NCI-H2227 treated with DMSO at 0.1 percent for 48 hours (cell line): ENCODE data around the gene CES4A.
A peak's percentile ranks its signal among the peaks of the same experiment; 100 is the strongest.
"Not testable (repeated sequence)": the region's sequence is repeated elsewhere in the genome, so short reads cannot be mapped to it uniquely, and the experiment has no call there.

Source experiments
- DNase-seq: peaks from one replicate; lab custom pipeline; 2025; lab: John Stamatoyannopoulos, UW

CES4A gene

DNA sequence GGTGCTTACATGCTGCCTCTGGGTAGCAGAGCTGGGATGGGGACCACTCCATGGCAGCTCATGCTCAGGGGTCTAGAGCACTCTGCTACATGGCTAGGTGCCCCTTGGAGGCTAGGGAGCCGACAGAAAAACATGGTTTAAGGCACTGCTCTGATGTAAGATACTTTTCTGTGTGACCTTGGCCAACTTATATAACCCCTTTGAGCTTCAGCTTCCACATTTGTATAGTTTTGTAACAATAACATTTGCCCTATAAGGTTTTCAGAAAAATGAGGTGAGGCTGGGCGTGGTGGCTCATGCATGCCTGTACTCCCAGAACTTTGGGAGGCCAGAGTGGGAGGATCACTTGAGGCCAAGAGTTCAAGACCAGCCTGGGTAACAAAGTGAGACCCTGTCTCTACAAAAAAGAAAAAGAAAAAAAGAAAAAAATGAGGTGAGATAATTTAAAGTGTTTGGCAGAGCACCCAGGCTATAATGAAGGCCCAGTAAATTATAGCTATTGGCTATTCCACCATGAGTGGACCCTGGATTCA lies 3.2 kb downstream of the CES4A start:
- no peak for DNase-seq

DNA sequence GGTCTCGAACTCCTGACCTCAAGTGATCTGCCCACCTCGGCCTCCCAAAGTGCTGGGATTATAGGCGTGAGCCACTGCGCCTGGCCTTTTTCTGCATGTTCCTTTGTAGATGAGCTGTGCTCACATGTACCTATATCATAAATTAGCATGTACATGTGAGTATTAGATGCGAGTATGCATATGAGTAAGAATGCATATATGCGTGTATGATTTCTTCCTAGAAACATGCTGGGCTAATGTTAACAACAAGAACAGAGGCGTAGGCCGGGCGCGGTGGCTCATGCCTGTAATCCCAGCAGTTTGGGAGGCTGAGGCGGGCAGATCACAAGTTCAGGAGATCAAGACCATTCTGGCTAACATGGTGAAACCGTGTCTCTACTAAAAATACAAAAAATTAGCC lies 5.2 kb downstream of the CES4A start:
- not testable (repeated sequence) for DNase-seq

DNA sequence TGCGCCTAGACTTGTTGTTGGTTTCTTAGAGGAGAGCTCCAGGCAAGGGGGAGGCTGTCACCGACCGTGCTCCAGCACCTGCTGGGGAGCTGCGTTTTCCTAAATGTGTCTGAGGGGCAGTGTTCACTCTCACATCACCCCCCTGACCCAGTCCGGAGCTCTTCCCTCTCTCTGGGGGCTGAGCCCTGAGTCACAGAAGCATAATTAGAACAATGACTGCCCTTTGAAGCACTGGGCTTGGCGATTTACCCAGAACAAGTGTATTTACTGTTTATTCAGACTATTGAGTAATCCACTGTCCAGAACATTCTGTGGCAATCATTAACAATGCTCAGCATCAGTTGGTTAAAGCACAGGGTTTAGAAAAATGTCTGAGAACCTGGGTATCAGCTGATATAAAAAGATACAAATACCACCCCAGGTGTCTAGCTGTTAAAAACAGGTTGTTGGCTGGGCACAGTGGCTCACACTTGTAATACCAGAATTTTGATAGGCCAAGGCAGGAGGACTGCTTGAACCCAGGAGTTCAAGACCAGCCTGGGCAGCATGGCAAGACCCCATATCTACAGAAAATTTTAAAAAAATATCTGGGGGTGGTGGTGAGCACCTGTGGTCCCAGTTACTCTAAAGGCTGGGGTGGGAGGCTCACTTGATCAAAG lies 8.1 kb downstream of the CES4A start:
- DNase-seq = no peak

DNA sequence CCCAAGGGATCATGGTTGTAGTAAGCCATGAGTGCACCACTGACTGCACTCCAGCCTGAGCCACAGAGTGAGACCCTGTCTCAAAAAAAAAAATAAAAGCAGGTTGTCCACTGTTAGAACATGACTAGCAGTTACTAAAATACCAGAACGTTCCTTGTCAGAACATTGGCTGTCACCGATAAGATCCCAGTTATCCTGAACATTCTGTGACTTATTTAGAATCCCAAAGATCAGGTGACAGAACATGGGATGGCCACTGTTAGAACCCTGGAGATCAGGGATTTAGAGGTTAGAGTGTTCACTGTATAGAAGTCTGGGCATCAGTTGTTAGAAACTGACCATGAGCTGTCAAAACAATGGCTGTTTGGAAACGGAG lies 8.6 kb downstream of the CES4A start:
- no peak for DNase-seq

DNA sequence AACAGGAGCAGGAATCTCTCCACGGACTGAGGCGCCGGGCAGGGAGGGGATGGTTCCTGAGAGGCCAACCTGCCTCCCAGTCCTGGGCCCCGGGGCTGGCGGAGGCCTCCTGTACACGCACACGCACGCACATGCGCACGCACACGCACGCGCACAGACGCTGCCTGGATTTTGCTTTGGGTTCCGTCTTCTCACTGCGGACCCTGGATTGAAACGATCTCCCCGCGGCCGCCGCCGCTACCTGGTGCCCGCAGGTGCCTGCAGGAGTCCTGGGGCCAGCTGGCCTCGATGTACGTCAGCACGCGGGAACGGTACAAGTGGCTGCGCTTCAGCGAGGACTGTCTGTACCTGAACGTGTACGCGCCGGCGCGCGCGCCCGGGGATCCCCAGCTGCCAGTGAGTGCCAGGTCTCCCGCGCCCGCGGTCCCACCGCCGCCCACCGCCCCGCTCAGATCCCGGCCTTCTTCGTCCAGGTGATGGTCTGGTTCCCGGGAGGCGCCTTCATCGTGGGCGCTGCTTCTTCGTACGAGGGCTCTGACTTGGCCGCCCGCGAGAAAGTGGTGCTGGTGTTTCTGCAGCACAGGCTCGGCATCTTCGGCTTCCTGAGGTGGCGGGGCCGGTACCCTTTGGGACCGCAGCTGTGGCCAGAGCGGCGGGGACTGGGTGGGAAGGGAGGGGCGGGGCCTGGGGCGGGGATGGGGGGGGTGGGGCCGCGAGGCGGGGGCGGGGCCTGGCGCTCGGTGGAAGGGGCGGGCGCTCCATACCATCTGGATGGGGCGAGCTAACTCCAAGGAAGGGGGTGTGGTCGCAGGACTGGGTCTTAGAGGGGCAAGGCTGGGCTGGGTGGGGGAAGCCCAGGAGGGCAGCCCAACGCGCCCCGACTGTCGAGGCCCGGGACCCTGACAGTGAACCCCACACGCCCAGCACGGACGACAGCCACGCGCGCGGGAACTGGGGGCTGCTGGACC lies 12.3 kb downstream of the CES4A start:
- peak; percentile 66 for DNase-seq

DNA sequence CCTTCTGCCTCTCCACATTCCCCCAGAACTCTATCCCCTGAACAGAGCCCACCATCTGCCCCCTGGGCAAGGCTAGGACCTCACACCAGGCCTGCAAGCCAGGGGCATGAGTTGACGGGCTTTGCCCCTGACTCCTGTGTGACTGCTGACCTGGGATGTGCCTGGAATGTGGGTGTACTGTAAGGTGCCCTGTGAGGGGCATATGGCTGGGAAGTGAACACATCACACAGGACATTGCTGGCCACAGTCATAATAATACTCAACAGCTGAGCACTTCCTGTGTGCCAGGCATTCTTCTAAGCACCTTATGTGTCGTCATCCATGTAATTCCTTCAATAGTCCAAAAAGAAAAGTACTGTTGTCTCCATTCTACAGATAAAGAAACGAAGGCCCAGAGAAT lies 13.3 kb downstream of the CES4A start:
- no peak for DNase-seq

DNA sequence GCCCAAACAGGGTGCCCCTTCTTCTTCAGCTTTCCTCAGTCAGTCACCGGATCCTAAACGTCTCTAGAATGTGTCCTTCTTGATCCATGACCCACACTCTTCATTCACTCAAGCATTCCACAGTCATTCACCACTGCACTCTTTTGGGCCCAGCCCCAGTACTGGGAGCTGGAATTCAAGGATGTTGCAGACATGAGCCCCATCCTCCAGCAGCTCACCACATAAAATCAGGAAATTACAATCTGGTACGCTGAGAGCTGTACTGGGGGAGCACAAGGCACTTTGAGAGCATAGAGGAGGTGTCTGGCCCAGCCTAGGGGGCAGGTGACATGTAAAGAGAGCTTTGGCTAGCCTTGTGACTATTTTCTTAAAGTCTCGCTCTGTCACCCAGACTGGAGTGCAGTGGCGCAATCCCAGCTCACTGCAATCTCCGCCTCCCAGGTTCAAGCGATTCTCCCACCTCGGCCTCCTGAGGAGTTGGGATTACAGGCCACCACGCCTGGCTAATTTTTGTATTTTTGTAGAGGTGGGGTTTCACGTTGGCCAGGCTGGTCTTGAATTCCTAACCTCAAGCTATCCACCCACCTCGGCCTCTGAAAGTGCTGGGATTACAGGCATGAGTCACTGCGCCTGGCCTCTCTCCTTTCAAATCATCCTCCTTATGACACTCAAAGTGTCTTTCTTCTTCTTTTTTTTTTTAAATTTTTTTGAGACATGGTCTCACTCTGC lies 18.7 kb downstream of the CES4A start:
- DNase-seq = no peak

DNA sequence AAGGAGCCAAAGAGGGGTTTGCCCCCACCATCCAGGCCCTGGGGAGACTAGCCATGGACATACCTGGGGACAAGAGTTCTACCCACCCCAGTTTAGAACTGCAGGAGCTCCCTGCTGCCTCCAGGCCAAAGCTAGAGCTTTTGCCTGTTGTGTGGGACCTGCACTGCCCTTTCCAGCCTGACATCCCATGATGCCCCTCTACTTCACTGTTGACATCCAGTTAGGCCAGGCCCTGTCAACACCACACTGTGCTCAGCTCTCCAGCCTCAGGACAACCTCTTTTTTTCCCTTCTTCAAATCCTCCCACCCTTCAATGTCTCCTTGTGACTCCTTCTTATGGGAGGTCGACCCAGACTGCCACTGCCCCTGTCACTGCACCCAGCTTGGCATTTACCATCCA lies 20.8 kb downstream of the CES4A start:
- no peak for DNase-seq

DNA sequence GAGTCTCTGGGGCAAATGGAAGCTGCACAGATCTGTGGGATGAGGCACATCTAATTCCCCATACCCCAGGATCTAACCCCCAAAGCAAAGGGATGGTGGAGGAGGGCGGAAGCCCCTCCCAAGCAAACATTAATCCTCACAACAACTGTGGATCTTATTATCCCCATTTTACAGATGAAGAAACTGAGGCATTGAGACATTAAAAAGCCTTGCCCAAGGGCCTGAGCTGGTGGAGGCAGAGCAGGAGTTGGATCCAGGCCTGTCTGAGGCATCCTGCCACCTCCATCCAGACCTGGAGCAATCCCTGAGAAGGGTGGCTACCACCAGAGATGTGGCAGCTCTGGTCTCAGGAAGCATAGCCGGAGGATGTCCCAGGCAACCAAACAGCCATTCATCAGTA lies 22.9 kb downstream of the CES4A start:
- DNase-seq = no peak

DNA sequence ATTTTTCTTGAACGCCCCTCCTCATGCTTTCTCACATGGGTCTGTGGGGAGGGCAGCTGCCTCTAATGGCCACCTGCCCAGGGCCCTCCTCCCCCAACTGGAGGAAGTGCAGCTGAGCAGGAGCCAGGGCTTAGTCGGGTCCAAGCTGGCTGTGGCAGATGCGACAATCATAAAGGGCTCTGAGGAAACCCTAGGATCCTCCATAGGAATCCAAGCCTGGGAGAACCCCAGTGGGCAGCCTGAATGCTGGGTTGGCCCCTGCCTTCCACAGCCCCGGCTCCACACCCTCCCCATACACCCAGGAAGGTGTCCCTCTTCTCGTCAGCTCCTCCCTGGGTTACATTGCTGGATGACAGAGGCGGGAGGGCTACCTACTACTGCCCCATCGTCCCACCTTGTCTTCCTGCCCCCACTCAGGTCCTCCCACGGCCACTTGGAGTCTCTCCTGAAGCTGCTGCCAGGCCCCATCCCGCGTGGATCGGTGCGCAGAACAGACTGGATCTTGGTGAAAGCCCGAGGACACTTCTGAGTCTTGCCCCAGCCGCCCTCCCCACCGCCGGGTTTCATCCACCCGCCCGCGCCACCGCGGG lies 24.9 kb downstream of the CES4A start:
- no peak for DNase-seq

DNA sequence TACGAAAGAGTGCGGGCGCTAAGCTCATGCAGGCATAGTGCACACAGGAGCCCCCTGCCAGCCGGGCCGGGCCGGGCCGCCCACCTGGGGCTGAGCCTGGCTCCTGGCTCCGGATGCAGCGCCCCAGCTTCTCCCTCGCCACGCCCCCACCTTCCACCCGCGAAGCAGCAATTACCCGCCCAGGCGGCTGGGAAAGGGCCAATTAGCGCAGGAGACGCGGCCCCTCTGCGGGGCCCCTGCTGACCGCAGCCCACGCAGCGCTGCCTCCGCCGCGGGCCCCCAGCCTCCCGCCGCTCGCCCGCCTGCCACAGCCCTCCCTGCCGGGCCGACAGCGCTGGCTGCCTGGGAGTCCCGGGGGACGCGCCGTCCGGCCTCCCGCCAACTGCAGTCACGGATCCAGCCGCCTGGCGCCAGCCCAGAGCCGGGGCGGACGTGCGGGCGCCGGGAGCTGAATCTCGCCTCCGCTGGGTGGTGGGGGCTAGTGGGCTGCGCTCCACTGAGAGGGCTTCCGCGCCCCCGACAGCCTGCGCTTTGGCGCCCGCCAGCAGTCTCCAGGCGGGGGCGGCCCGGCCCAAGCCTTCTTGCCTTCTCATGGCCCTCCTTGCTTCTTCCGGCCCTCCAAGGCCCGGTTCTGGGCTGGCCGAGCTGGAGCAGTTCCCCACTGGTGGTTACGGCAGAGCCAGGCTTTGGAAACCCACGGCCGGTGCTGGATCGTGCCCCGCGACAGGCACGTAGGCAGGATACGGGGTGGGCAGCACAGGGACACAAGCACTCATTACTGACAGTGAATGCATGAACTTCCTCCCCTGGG lies 25.6 kb downstream of the CES4A start:
- DNase-seq = peak; percentile 53

DNA sequence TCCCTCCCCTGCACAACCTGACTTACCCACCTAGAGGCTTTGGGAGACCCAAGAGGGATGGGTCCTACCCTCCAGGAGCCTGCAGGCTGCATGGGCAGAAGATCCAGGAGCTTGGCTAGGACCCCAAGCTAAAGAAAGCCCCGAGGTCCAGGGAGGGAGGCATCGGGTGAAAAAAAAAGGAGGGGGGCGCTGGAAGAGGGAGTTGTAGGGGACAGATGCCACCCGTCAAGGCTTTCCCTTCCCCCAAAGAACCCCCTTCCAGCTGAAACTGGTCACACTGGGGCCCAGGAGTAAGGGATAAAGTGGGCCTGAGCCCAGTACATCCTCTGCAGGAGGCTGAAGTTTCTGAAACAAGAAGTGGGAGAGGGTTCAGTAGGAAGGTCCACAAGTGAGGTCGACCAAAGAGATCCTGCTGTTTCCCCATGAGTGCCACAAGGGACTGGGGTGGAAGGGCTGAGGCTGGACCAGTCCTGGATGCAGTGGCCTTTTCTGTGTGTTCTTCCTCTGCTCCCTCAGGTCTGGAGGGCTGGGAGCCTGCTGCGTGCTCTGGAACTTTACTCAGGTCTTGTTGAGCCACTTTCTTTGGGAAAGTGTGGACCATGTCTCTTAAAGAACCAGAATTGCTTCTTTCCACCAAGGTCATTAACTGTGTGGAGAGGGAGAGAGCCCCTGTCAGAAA lies 26.4 kb downstream of the CES4A start:
- no peak for DNase-seq

DNA sequence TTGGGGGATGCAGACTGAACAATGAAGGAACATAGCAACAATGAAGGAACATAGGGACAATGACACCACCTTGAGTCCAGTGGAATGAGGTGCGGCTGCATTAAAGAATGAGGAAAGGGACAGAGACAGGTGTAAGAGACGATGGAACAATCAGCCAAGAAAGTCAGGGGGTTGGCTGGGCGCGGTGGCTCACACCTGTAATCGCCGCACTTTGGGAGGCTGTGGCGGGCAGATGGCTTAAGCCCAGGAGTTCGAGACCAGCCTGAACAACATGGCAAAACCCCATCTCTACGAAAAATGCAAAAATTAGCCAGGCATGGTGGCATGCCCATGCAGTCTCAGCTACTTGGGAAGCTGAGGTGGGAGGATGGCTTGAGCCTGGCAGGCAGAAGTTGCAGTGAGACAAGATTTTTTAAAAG lies 26.9 kb downstream of the CES4A start:
- no peak for DNase-seq

DNA sequence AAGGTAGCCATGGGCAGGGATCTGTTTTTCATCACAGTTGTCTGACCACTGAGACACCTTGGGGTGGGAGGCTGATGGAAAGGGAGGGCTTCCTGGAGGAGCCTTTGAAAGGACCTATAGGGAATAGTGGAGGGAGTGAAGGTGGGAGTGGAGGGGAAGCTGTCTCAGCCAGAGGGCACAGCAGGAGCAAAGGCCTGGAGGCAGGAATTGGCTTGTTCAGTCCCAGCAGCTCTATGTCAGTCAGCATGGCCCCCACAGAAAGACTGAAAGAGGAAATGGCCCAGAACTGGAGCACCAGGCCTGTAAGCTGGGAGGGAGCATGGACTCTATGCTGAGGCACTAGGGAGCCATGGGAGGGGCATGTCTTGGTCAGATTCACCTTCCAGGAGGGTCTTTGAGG lies 27.8 kb downstream of the CES4A start:
- DNase-seq = no peak

DNA sequence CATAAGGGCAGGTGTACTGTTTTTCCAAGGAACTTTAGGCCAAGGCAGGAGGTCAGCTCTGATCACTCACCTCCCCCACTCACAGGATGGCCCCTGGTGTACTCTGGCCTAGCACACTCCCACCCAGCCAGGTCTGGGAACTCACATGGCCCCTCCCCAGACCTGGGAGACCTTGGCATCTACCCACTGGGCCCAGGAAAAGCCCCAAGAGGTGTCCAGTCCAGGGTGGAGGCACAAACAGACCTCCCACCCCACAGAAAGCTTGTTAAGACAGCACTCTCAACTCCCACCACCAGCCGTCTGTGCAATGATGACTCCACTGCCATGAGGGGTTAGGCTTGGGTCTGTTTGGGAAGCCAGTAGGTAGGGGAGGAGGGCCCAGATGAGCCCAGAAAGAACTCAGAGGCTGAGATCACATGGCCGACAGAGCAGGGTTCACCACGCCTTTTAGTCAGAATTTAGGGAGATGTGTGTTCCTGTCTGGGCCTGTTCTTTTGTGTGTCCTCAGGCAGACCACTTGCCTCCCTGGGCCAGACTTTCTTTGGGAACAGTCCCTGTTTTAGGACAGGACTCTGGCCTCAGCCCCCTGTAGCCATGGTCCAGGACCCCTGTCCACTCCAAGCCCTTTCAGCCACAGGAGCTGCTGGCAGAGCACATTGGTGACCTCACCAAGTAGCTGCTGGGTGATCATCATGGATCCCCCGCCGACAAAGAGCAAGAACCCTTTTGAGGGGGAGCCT lies 28.5 kb downstream of the CES4A start:
- DNase-seq = no peak

DNA sequence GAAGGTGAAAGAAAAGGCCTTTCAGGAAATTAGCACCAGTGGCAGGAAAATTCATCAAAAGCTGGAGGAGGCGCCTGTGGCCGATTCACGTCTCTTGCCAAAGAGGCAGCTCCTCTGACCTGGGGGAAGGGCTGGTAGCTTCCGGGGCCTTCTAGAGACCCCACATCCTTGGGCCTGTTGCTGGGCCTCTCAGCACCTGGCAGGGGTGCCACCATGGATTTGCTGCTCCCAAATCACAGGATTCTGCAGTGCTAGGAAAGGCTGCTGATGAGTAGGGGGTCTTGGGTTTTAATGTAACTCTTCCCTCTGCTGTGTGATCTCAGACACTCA lies 29.0 kb downstream of the CES4A start:
- DNase-seq = no peak

DNA sequence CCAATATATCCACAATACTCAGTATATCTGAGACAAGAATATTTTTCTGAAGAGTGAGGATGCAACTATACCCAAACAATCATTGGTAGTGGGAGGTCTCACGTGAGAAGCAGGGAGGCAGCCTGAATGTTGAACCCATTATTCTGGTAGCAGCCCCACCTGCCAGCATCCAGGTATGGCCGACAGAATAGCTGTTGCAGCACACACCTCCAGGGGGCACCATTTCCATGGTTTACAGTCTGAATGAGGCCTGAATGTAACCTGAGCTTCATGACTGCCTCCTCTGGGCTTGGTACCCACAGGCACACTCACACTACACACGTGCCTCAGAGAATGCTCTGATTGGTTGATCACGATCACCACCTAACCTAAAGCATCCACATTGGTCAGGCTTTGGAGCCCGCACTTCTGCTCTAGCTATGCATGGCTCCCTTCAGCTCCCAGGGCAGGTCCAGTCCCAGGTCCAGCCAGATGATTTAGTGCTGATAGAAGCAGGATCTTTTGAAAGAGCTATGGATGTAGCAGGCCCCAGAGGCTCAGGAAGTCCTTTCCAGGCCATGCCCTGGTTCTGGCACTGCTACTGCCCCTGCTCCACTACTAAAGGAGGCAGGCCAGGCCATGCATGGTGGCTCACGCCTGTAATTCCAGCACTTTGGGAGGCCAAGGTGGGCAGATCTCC lies 29.6 kb downstream of the CES4A start:
- DNase-seq = peak; percentile 25

DNA sequence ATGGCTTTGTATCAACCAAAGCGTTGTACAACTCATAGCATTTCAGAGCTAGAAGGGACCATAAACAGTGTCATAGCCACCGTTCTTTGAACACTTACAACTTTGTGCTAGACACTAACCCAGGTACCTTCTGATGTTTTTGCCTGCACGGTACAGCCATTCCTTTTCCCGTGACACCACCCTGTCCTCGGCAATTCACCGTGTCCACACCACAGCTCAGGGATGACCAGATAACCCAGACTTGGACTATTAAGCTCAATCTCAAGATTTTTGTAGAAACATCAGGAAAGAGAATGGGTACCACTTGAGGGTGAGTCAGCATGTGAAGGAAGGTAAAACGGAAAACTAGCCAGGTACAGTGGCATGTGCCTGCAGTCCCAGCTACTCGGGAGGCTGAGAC lies 30.8 kb downstream of the CES4A start:
- DNase-seq = no peak

DNA sequence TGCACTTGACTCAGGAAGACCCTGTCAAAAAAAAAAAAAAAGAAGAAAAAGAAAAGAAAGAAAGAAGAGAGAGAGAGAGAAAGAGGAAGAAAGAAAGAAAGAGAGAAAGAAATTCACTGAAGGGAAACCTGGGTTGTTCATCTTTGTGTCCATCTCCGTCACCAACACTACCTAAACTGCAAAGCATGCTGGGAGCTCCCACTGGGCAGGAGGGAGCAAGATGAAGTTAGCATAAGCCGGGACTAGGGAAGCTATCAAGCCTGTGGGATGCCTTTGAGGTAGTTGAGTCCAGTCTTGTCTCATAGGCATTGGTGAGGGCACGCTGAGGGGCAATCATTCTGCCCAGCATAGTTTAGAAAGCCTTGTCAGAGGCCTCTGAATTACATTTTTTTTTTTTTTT lies 32.9 kb downstream of the CES4A start:
- no peak for DNase-seq
